ENCODE results near the gene KRTAP6-2.

KRTAP6-2 gene

DNA sequence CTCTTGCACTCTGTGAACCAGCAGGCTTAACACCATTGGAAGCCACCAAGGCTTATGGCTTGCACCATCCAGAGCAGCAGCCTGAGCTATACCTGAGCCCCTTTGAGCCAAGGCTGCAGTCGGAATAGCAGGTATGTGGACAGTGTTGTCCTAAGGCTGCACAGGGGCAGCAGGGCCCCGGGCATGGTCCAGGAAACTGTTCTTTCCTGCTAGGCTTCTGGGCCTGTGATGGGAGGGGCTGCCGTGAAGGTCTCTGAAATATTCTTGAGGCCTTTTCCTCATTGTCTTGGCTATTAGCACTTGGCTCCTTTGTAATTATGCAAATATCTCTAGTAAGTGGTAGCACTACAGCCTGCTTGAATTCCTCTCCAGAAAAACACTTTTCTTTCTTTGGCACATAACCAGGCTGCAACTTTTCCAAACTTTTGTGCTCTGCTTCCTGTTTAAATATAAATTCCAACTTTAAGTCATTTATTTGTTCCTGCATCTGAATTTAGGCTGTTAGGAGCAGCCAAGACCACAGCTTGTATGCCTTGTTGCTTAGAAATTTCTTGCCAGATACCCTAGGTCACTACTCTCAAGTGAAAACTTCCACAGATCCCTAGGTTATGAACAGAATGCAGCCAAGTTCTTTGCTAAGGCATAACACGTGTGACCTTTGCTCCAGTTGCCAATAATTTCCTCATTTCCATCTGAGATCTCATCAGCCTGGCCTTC lies 26.9 kb upstream of the KRTAP6-2 start:
- ATAC-seq (ENCODE audit: insufficient read depth, low read depth): no peak
- Histone ChIP-seq H3K27ac (ENCODE audit: low read length) (no peak overlapping the region), H3K4me1 (ENCODE audit: insufficient read depth, low read length) (no peaks in the 10 kb centered on the region)

DNA sequence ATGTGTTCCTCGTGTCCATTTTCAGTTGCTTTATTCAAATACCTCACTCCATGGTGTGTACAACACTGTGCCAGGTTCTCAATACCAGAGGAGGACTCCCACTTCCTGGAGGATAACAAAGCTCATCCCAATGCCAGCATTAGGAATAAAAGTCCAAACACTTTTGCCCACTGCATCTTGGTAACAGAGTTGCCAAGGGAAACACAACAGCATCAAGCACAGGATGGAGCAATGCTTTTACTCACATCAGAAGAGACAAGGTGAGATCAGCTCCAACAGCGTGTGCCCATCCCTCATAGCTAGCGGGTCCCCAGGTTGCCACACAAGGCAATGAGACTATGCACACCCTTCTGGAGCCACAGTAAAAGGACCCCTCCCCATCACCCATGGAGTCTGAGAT lies 24.7 kb upstream of the KRTAP6-2 start:
- Histone ChIP-seq H3K36me3 (ENCODE audit: insufficient read depth, low read length) (no peaks in the 10 kb centered on the region), H4K20me1 (ENCODE audit: insufficient read depth, low read length) (no peaks in the 10 kb centered on the region), H3K79me2 (ENCODE audit: insufficient read depth, low read length) (no peaks in the 10 kb centered on the region), H3K4me2 (ENCODE audit: insufficient read depth, low read length) (no peak overlapping the region), H3K4me1 (ENCODE audit: insufficient read depth, low read length) (no peaks in the 10 kb centered on the region), H3K27ac (ENCODE audit: low read length) (no peak overlapping the region), H3K4me3 (ENCODE audit: low read depth in 1 of 2, low read length in 2 of 2) (no peak overlapping the region), H2AFZ (ENCODE audit: low read depth, low read length) (no peak overlapping the region), H3K9me3 (ENCODE audit: insufficient read depth, low read length, severe bottlenecking) (no peaks in the 10 kb centered on the region), H3K27me3 (ENCODE audit: insufficient read depth, low read length, poor library complexity) (no peaks in the 10 kb centered on the region), H3K9ac (ENCODE audit: low read depth, low read length) (no peak overlapping the region)
- ATAC-seq (ENCODE audit: insufficient read depth, low read depth) (no peak), DNase-seq (no peak)
- TF ChIP-seq EZH2 (IDR thresholded peaks at IDR 0.05; ENCODE audit: borderline replicate concordance, low read depth, low read length, severe bottlenecking): no peak
- TF ChIP-seq, protein P1, sequence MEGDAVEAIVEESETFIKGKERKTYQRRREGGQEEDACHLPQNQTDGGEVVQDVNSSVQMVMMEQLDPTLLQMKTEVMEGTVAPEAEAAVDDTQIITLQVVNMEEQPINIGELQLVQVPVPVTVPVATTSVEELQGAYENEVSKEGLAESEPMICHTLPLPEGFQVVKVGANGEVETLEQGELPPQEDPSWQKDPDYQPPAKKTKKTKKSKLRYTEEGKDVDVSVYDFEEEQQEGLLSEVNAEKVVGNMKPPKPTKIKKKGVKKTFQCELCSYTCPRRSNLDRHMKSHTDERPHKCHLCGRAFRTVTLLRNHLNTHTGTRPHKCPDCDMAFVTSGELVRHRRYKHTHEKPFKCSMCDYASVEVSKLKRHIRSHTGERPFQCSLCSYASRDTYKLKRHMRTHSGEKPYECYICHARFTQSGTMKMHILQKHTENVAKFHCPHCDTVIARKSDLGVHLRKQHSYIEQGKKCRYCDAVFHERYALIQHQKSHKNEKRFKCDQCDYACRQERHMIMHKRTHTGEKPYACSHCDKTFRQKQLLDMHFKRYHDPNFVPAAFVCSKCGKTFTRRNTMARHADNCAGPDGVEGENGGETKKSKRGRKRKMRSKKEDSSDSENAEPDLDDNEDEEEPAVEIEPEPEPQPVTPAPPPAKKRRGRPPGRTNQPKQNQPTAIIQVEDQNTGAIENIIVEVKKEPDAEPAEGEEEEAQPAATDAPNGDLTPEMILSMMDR (IDR thresholded peaks at IDR 0.05; ENCODE audit: borderline replicate concordance, extremely low read depth, low read length, poor library complexity, severe bottlenecking): no peak

More for the DNA sequence above, 26.9 kb upstream of the KRTAP6-2 start:
- H3K9me3 ChIP-seq (ENCODE audit: insufficient read depth, low read length, severe bottlenecking): no peaks in the 10 kb centered on the region
- H3K9ac ChIP-seq (ENCODE audit: low read depth, low read length): no peak overlapping the region
- no peaks in the 10 kb centered on the region for H3K36me3 ChIP-seq (ENCODE audit: insufficient read depth, low read length)
- no peak for DNase-seq
- TF ChIP-seq, protein P1 (IDR thresholded peaks at IDR 0.05; ENCODE audit: borderline replicate concordance, extremely low read depth, low read length, poor library complexity, severe bottlenecking): no peak
- TF ChIP-seq EZH2 (IDR thresholded peaks at IDR 0.05; ENCODE audit: borderline replicate concordance, low read depth, low read length, severe bottlenecking): no peak
- no peak overlapping the region for H2AFZ ChIP-seq (ENCODE audit: low read depth, low read length)
- no peaks in the 10 kb centered on the region for H3K27me3 ChIP-seq (ENCODE audit: insufficient read depth, low read length, poor library complexity)
- H3K79me2 ChIP-seq (ENCODE audit: insufficient read depth, low read length): no peaks in the 10 kb centered on the region
- no peaks in the 10 kb centered on the region for H4K20me1 ChIP-seq (ENCODE audit: insufficient read depth, low read length)
- H3K4me2 ChIP-seq (ENCODE audit: insufficient read depth, low read length): no peak overlapping the region
- H3K4me3 ChIP-seq (ENCODE audit: low read depth in 1 of 2, low read length in 2 of 2): no peak overlapping the region

DNA sequence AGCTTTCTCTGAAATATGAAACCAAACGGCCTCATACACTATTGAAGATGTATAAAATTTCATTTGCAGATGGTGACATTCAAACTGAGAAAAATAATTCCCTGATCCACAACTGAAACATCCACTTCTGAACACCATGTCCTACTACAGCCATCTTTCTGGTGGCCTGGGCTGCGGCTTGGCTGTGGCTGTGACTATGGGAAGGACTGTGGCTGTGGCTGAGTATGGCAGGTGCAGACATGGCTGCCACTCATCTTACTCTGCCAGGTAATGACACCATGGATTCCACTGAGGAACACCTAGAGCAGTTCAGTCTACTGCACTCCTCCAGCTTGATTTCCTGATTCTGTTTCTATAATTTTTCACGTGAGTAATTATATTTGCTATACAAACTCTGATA lies 21.8 kb upstream of the KRTAP6-2 start, which contains the start of gene KRTAP20-4:
KRTAP20-4 (plus strand) TSS at position 106 of the 400 bp plus-strand sequence.
- Histone ChIP-seq H3K4me3 (ENCODE audit: low read depth in 1 of 2, low read length in 2 of 2) (no peak within 1 kb of the TSS), H3K27ac (ENCODE audit: low read length) (no peak within 1 kb of the TSS)

More for the DNA sequence above, 21.8 kb upstream of the KRTAP6-2 start, which contains the start of gene KRTAP20-4:
- Histone ChIP-seq H3K79me2 (ENCODE audit: insufficient read depth, low read length) (no peaks in the 10 kb centered on the region), H3K4me1 (ENCODE audit: insufficient read depth, low read length) (no peaks in the 10 kb centered on the region), H3K27me3 (ENCODE audit: insufficient read depth, low read length, poor library complexity) (no peaks in the 10 kb centered on the region), H4K20me1 (ENCODE audit: insufficient read depth, low read length) (no peaks in the 10 kb centered on the region), H2AFZ (ENCODE audit: low read depth, low read length) (no peak within 1 kb of the TSS), H3K4me2 (ENCODE audit: insufficient read depth, low read length) (no peak within 1 kb of the TSS), H3K9me3 (ENCODE audit: insufficient read depth, low read length, severe bottlenecking) (no peaks in the 10 kb centered on the region), H3K9ac (ENCODE audit: low read depth, low read length) (no peak within 1 kb of the TSS), H3K36me3 (ENCODE audit: insufficient read depth, low read length) (no peaks in the 10 kb centered on the region)
- no peak for DNase-seq
- TF ChIP-seq, protein P1 (IDR thresholded peaks at IDR 0.05; ENCODE audit: borderline replicate concordance, extremely low read depth, low read length, poor library complexity, severe bottlenecking): no peak
- no peak for TF ChIP-seq EZH2 (IDR thresholded peaks at IDR 0.05; ENCODE audit: borderline replicate concordance, low read depth, low read length, severe bottlenecking)
- ATAC-seq (ENCODE audit: insufficient read depth, low read depth): no peak
